Measurements from ENCODE around the gene GIGYF2. TPM values are rescaled to one million over a fixed set of nuclear protein-coding genes. Genes with fewer than 3 reads are reported as not detected.

Gene GIGYF2
- total and polyA plus RNA-seq, 2 donors, result 19.1 to 35.8 TPM

- 96% methylated on average over 11 of the region's 11 CpGs for WGBS
- H3K27me3 ChIP-seq (ENCODE audit: control insufficient read depth in 2 of 2, insufficient read depth in 1 of 2, low read length in 1 of 2), result peaks cover 0 to 4% of the 10 kb centered on the region in 2 donors
- H3K27ac ChIP-seq (ENCODE audit: low read depth in 1 of 2, low read length in 1 of 2), result no peak overlapping the region
- H3K9me3 ChIP-seq (ENCODE audit: control insufficient read depth in 2 of 2, insufficient read depth in 1 of 2, low read length in 1 of 2), result peaks cover 0 to 4% of the 10 kb centered on the region in 2 donors
- no peaks in the 10 kb centered on the region for H3K4me1 ChIP-seq (ENCODE audit: control insufficient read depth in 2 of 2, insufficient read depth in 2 of 2, low read length in 2 of 2)
- H3K36me3 ChIP-seq (ENCODE audit: control insufficient read depth in 2 of 2, insufficient read depth in 2 of 2, low read length in 1 of 2), result no peaks in the 10 kb centered on the region
- DNase-seq (ENCODE audit: low read depth in 6 of 9, low spot score in 9 of 9), result no peak
- no peak overlapping the region for H3K4me3 ChIP-seq (ENCODE audit: low read length in 2 of 2)
Measured at GRCh38 chr2:232886176-232886575, 189.0 kb downstream of the GIGYF2 start.

- peaks cover 0 to 4% of the 10 kb centered on the region in 2 donors for H3K9me3 ChIP-seq (ENCODE audit: control insufficient read depth in 2 of 2, insufficient read depth in 1 of 2, low read length in 1 of 2)
- no peak for DNase-seq (ENCODE audit: low read depth in 6 of 9, low spot score in 9 of 9)
- no peak overlapping the region for H3K27ac ChIP-seq (ENCODE audit: low read depth in 1 of 2, low read length in 1 of 2)
- no peaks in the 10 kb centered on the region for H3K36me3 ChIP-seq (ENCODE audit: control insufficient read depth in 2 of 2, insufficient read depth in 2 of 2, low read length in 1 of 2)
- no peak overlapping the region for H3K4me3 ChIP-seq (ENCODE audit: low read length in 2 of 2)
- 94% methylated on average over 7 of the region's 7 CpGs for WGBS
- H3K27me3 ChIP-seq (ENCODE audit: control insufficient read depth in 2 of 2, insufficient read depth in 1 of 2, low read length in 1 of 2), result peaks cover 0 to 7% of the 10 kb centered on the region in 2 donors
- no peaks in the 10 kb centered on the region for H3K4me1 ChIP-seq (ENCODE audit: control insufficient read depth in 2 of 2, insufficient read depth in 2 of 2, low read length in 2 of 2)
Measured at GRCh38 chr2:232886632-232887031, 189.5 kb downstream of the GIGYF2 start.

GRCh38 chr2:232887171-232887850 lies 190.2 kb downstream of the GIGYF2 start:
- Histone ChIP-seq H3K27ac (ENCODE audit: low read depth in 1 of 2, low read length in 1 of 2) (no peak overlapping the region), H3K36me3 (ENCODE audit: control insufficient read depth in 2 of 2, insufficient read depth in 2 of 2, low read length in 1 of 2) (no peaks in the 10 kb centered on the region), H3K9me3 (ENCODE audit: control insufficient read depth in 2 of 2, insufficient read depth in 1 of 2, low read length in 1 of 2) (peaks cover 0 to 4% of the 10 kb centered on the region in 2 donors), H3K4me3 (ENCODE audit: low read length in 2 of 2) (no peak overlapping the region), H3K27me3 (ENCODE audit: control insufficient read depth in 2 of 2, insufficient read depth in 1 of 2, low read length in 1 of 2) (peaks cover 0 to 7% of the 10 kb centered on the region in 2 donors), H3K4me1 (ENCODE audit: control insufficient read depth in 2 of 2, insufficient read depth in 2 of 2, low read length in 2 of 2) (no peaks in the 10 kb centered on the region)
- 93% methylated on average over 15 of the region's 15 CpGs for WGBS
- no peak for DNase-seq (ENCODE audit: low read depth in 6 of 9, low spot score in 9 of 9)

GRCh38 chr2:232888099-232888836 lies 191.1 kb downstream of the GIGYF2 start:
- Histone ChIP-seq H3K4me3 (ENCODE audit: low read length in 2 of 2) (no peak overlapping the region), H3K27ac (ENCODE audit: low read depth in 1 of 2, low read length in 1 of 2) (no peak overlapping the region), H3K27me3 (ENCODE audit: control insufficient read depth in 2 of 2, insufficient read depth in 1 of 2, low read length in 1 of 2) (peaks cover 0 to 7% of the 10 kb centered on the region in 2 donors), H3K9me3 (ENCODE audit: control insufficient read depth in 2 of 2, insufficient read depth in 1 of 2, low read length in 1 of 2) (peaks cover 0 to 4% of the 10 kb centered on the region in 2 donors), H3K36me3 (ENCODE audit: control insufficient read depth in 2 of 2, insufficient read depth in 2 of 2, low read length in 1 of 2) (no peaks in the 10 kb centered on the region), H3K4me1 (ENCODE audit: control insufficient read depth in 2 of 2, insufficient read depth in 2 of 2, low read length in 2 of 2) (no peaks in the 10 kb centered on the region)
- DNase-seq (ENCODE audit: low read depth in 6 of 9, low spot score in 9 of 9), result no peak
- 89% methylated on average over 21 of the region's 21 CpGs for WGBS

- no peak overlapping the region for H3K27ac ChIP-seq (ENCODE audit: low read depth in 1 of 2, low read length in 1 of 2)
- peaks cover 0 to 4% of the 10 kb centered on the region in 2 donors for H3K9me3 ChIP-seq (ENCODE audit: control insufficient read depth in 2 of 2, insufficient read depth in 1 of 2, low read length in 1 of 2)
- H3K27me3 ChIP-seq (ENCODE audit: control insufficient read depth in 2 of 2, insufficient read depth in 1 of 2, low read length in 1 of 2), result peaks cover 0 to 7% of the 10 kb centered on the region in 2 donors
- H3K36me3 ChIP-seq (ENCODE audit: control insufficient read depth in 2 of 2, insufficient read depth in 2 of 2, low read length in 1 of 2), result no peaks in the 10 kb centered on the region
- H3K4me1 ChIP-seq (ENCODE audit: control insufficient read depth in 2 of 2, insufficient read depth in 2 of 2, low read length in 2 of 2), result no peaks in the 10 kb centered on the region
- WGBS, result 80% methylated on average over 14 of the region's 14 CpGs
- no peak overlapping the region for H3K4me3 ChIP-seq (ENCODE audit: low read length in 2 of 2)
- DNase-seq (ENCODE audit: low read depth in 6 of 9, low spot score in 9 of 9), result no peak
Measured at GRCh38 chr2:232888839-232889529, 191.9 kb downstream of the GIGYF2 start.

GRCh38 chr2:232889876-232890401 lies 192.8 kb downstream of the GIGYF2 start:
- no peak for DNase-seq (ENCODE audit: low read depth in 6 of 9, low spot score in 9 of 9)

GRCh38 chr2:232890536-232890895 lies 193.4 kb downstream of the GIGYF2 start:
- peaks cover 0 to 2% of the 10 kb centered on the region in 2 donors for H3K9me3 ChIP-seq (ENCODE audit: control insufficient read depth in 2 of 2, insufficient read depth in 1 of 2, low read length in 1 of 2)
- no peaks in the 10 kb centered on the region for H3K4me1 ChIP-seq (ENCODE audit: control insufficient read depth in 2 of 2, insufficient read depth in 2 of 2, low read length in 2 of 2)
- H3K36me3 ChIP-seq (ENCODE audit: control insufficient read depth in 2 of 2, insufficient read depth in 2 of 2, low read length in 1 of 2), result no peaks in the 10 kb centered on the region
- no peak overlapping the region for H3K4me3 ChIP-seq (ENCODE audit: low read length in 2 of 2)
- no peak for DNase-seq (ENCODE audit: low read depth in 6 of 9, low spot score in 9 of 9)
- no peak overlapping the region for H3K27ac ChIP-seq (ENCODE audit: low read depth in 1 of 2, low read length in 1 of 2)
- H3K27me3 ChIP-seq (ENCODE audit: control insufficient read depth in 2 of 2, insufficient read depth in 1 of 2, low read length in 1 of 2), result peaks cover 0 to 7% of the 10 kb centered on the region in 2 donors
- 94% methylated on average over 11 of the region's 11 CpGs for WGBS

More at GRCh38 chr2:232889876-232890401, 192.8 kb downstream of the GIGYF2 start:
- H3K9me3 ChIP-seq (ENCODE audit: control insufficient read depth in 2 of 2, insufficient read depth in 1 of 2, low read length in 1 of 2), result peaks cover 0 to 4% of the 10 kb centered on the region in 2 donors
- no peaks in the 10 kb centered on the region for H3K4me1 ChIP-seq (ENCODE audit: control insufficient read depth in 2 of 2, insufficient read depth in 2 of 2, low read length in 2 of 2)
- H3K27ac ChIP-seq (ENCODE audit: low read depth in 1 of 2, low read length in 1 of 2), result no peak overlapping the region
- peaks cover 0 to 7% of the 10 kb centered on the region in 2 donors for H3K27me3 ChIP-seq (ENCODE audit: control insufficient read depth in 2 of 2, insufficient read depth in 1 of 2, low read length in 1 of 2)
- H3K4me3 ChIP-seq (ENCODE audit: low read length in 2 of 2), result no peak overlapping the region
- H3K36me3 ChIP-seq (ENCODE audit: control insufficient read depth in 2 of 2, insufficient read depth in 2 of 2, low read length in 1 of 2), result no peaks in the 10 kb centered on the region
- 94% methylated on average over 5 of the region's 5 CpGs for WGBS

- Histone ChIP-seq H3K27me3 (ENCODE audit: control insufficient read depth in 2 of 2, insufficient read depth in 1 of 2, low read length in 1 of 2) (peaks cover 0 to 7% of the 10 kb centered on the region in 2 donors), H3K4me1 (ENCODE audit: control insufficient read depth in 2 of 2, insufficient read depth in 2 of 2, low read length in 2 of 2) (no peaks in the 10 kb centered on the region), H3K9me3 (ENCODE audit: control insufficient read depth in 2 of 2, insufficient read depth in 1 of 2, low read length in 1 of 2) (no peaks in the 10 kb centered on the region), H3K4me3 (ENCODE audit: low read length in 2 of 2) (no peak overlapping the region), H3K36me3 (ENCODE audit: control insufficient read depth in 2 of 2, insufficient read depth in 2 of 2, low read length in 1 of 2) (no peaks in the 10 kb centered on the region), H3K27ac (ENCODE audit: low read depth in 1 of 2, low read length in 1 of 2) (no peak overlapping the region)
- 45% methylated on average over 23 of the region's 23 CpGs for WGBS
- no peak for DNase-seq (ENCODE audit: low read depth in 6 of 9, low spot score in 9 of 9)
Measured at GRCh38 chr2:232890896-232891601, 193.9 kb downstream of the GIGYF2 start.

Measured in thymus (tissue), 11 donors.